OCI-LY3 (cell line): ENCODE results near the gene AFTPH.

Source experiments
- H2AFZ ChIP-seq: fragments of 200-600, 300-600 bp; shearing (Covaris generic); 2 replicates; pipeline ENCODE4 v1.6.0; 2014; ENCODE audit warnings: antibody characterized with exemption, low read depth, low read length
- H3K27ac ChIP-seq: fragments of 200-600, 300-600 bp; sonication (generic); 2 replicates; pipeline ENCODE4 v1.5.1; 2014; ENCODE audit warnings: mild to moderate bottlenecking, low read length, moderate library complexity, mixed read lengths
- H3K27me3 ChIP-seq: fragments of 200-600, 300-600 bp; sonication (generic); 2 replicates; pipeline ENCODE4 v1.6.1; 2014; ENCODE audit warnings: low read depth, low read length, mixed read lengths
- H3K36me3 ChIP-seq: fragments of 200-600, 300-600 bp; sonication (generic); replicated peaks from 2 replicates; pipeline ENCODE3; 2014; ENCODE audit warnings: low read depth, low read length, mixed read lengths
- H3K4me1 ChIP-seq: fragments of 300-600, 200-600 bp; sonication (generic); 2 replicates; pipeline ENCODE4 v1.6.1; 2014; ENCODE audit warnings: low read length, mixed read lengths
- H3K4me2 ChIP-seq: fragments of 200-600, 300-600 bp; sonication (generic); 2 replicates; pipeline ENCODE4 v1.6.1; 2014; ENCODE audit warnings: low read length, mixed read lengths
- H3K4me3 ChIP-seq: fragments of 300-600, 200-600 bp; sonication (generic); 2 replicates; pipeline ENCODE4 v1.5.1; 2014; ENCODE audit warnings: antibody characterized with exemption, mild to moderate bottlenecking, low read length, moderate library complexity
- H3K79me2 ChIP-seq: fragments of 300-600, 200-600 bp; shearing (Covaris generic); 2 replicates; pipeline ENCODE4 v1.6.1; 2014; ENCODE audit warnings: mild to moderate bottlenecking, low read length, mixed read lengths
- H3K9ac ChIP-seq: fragments of 300-600, 200-600 bp; shearing (Covaris generic); 2 replicates; pipeline ENCODE4 v1.6.0; 2014; ENCODE audit warnings: mild to moderate bottlenecking, low read length, moderate library complexity
- H3K9me3 ChIP-seq: fragments of 200-600, 300-600 bp; shearing (Covaris generic); 2 replicates; pipeline ENCODE4 v1.6.1; 2014; ENCODE audit warnings: low read length, mixed read lengths; ENCODE audit not compliant: insufficient read depth
- H4K20me1 ChIP-seq: fragments of 200-600, 300-600 bp; sonication (generic); 2 replicates; pipeline ENCODE4 v1.6.1; 2016; ENCODE audit warnings: low read length, mixed read lengths; ENCODE audit not compliant: insufficient read depth
- EZH2phosphoT487 ChIP-seq: fragments of 200-600 bp; shearing (Covaris generic); IDR thresholded peaks from 2 replicates; pipeline ENCODE4 v1.6.1; 2018; ENCODE audit warnings: antibody characterized with exemption, mixed run types, low read depth
- TF ChIP-seq, protein P1 (sequence below): fragments of 200-600, 300-600 bp; sonication (generic); IDR thresholded peaks from 2 replicates; pipeline ENCODE4 v1.5.1; 2014; ENCODE audit warnings: antibody characterized with exemption, low read length, low read depth

Gene AFTPH

DNA sequence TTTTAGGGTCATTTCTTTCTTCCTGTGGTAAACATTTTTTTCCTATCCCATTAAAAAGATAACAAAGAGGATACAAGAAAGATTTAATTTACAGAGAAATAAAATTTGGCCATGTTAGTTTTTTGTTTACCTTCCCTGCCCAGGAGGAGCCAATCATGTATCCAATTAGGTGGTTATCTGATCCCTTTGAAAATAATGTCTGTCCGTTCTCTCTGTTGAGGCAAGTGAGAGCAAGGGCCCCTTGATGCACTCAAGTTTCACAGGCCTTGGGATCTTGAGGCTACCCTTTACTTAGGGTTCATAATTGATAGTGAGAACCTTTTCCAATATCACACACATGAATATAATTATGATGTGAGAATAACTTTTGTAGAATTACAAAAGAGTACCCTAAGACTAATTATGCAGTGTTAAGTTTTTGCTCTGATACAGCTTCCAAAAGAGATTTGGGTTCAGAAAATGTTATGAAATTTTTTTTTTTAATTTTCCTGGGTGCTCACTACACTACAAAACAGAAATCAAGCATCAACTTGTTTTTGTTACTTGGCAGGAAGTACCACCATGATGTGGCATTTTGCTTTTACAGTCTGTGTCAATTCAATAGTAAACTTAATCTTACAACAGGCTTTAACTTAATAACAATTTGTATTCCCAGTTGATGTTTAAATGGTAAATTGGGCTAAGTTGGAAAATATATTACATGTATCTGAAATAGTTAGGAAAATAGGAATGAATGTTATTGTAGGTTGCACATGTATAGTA, 42.0 kb downstream of the AFTPH start:
- peaks cover 47% of the 10 kb centered on the region for H4K20me1 ChIP-seq
- no peak overlapping the region for H3K27ac ChIP-seq
- no peak overlapping the region for H3K4me2 ChIP-seq
- no peaks in the 10 kb centered on the region for H3K9me3 ChIP-seq
- H3K9ac ChIP-seq: no peak overlapping the region
- H2AFZ ChIP-seq: no peak overlapping the region
- peaks cover 58% of the 10 kb centered on the region for H3K79me2 ChIP-seq
- H3K36me3 ChIP-seq: peaks cover 13% of the 10 kb centered on the region
- peaks cover 22% of the 10 kb centered on the region for H3K4me1 ChIP-seq
- no peak overlapping the region for H3K4me3 ChIP-seq
- TF ChIP-seq, protein P1, sequence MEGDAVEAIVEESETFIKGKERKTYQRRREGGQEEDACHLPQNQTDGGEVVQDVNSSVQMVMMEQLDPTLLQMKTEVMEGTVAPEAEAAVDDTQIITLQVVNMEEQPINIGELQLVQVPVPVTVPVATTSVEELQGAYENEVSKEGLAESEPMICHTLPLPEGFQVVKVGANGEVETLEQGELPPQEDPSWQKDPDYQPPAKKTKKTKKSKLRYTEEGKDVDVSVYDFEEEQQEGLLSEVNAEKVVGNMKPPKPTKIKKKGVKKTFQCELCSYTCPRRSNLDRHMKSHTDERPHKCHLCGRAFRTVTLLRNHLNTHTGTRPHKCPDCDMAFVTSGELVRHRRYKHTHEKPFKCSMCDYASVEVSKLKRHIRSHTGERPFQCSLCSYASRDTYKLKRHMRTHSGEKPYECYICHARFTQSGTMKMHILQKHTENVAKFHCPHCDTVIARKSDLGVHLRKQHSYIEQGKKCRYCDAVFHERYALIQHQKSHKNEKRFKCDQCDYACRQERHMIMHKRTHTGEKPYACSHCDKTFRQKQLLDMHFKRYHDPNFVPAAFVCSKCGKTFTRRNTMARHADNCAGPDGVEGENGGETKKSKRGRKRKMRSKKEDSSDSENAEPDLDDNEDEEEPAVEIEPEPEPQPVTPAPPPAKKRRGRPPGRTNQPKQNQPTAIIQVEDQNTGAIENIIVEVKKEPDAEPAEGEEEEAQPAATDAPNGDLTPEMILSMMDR: no peak
- TF ChIP-seq EZH2phosphoT487: no peak
- no peaks in the 10 kb centered on the region for H3K27me3 ChIP-seq

DNA sequence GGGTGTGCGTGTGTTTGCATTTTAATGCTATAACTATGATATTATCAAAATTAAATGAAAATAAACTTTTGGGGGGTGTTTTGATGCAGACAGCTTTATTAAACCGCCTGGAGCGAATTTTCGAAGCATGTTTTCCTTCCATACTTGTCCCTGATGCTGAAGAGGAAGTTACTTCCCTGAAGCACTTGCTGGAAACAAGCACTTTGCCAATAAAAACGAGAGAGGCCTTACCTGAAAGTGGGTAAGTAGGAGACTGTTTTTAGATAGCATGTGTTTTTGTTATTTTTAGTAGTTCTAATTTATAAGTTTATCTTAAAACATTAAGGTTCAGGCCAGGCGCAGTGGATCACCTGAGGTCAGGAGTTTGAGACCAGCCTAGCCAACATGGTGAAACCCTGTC, 43.3 kb downstream of the AFTPH start:
- Histone ChIP-seq H3K79me2 (peaks cover 49% of the 10 kb centered on the region), H3K27ac (no peak overlapping the region), H3K4me1 (peaks cover 14% of the 10 kb centered on the region), H3K4me2 (no peak overlapping the region), H3K27me3 (no peaks in the 10 kb centered on the region), H4K20me1 (peaks cover 38% of the 10 kb centered on the region), H3K9ac (no peak overlapping the region), H3K4me3 (no peak overlapping the region), H3K9me3 (no peaks in the 10 kb centered on the region), H2AFZ (no peak overlapping the region), H3K36me3 (peaks cover 22% of the 10 kb centered on the region)
- TF ChIP-seq, protein P1: no peak
- no peak for TF ChIP-seq EZH2phosphoT487

- TF ChIP-seq, protein P1: no peak
- TF ChIP-seq EZH2phosphoT487: no peak
- H3K36me3 ChIP-seq: peaks cover 31% of the 10 kb centered on the region
- no peaks in the 10 kb centered on the region for H3K9me3 ChIP-seq
- peaks cover 36% of the 10 kb centered on the region for H3K79me2 ChIP-seq
- peaks cover under 1% of the 10 kb centered on the region; the same call in 1 of the 2 replicates for H3K4me1 ChIP-seq
- H2AFZ ChIP-seq: no peak overlapping the region
- H3K9ac ChIP-seq: no peak overlapping the region
- H3K27ac ChIP-seq: no peak overlapping the region
- H3K27me3 ChIP-seq: no peaks in the 10 kb centered on the region
- no peak overlapping the region for H3K4me3 ChIP-seq
- peaks cover 25% of the 10 kb centered on the region for H4K20me1 ChIP-seq
- H3K4me2 ChIP-seq: no peak overlapping the region
Measured at GRCh38 chr2:64568836-64569235, 44.7 kb downstream of the AFTPH start.

GRCh38 chr2:64574871-64575270, 50.7 kb downstream of the AFTPH start:
- Histone ChIP-seq H3K9me3 (no peaks in the 10 kb centered on the region), H3K9ac (no peak overlapping the region), H3K4me1 (no peaks in the 10 kb centered on the region), H3K4me2 (no peak overlapping the region), H3K79me2 (no peaks in the 10 kb centered on the region), H3K27ac (no peak overlapping the region), H3K36me3 (peaks cover 51% of the 10 kb centered on the region), H4K20me1 (no peaks in the 10 kb centered on the region), H2AFZ (no peak overlapping the region), H3K27me3 (no peaks in the 10 kb centered on the region), H3K4me3 (no peak overlapping the region)
- TF ChIP-seq, protein P1: no peak
- no peak for TF ChIP-seq EZH2phosphoT487
